ENCODE measurements around the gene PTPRK.

GRCh38 chr6:128509709-128510108, 10.7 kb downstream of the PTPRK start:
- TF ChIP-seq, protein P1, sequence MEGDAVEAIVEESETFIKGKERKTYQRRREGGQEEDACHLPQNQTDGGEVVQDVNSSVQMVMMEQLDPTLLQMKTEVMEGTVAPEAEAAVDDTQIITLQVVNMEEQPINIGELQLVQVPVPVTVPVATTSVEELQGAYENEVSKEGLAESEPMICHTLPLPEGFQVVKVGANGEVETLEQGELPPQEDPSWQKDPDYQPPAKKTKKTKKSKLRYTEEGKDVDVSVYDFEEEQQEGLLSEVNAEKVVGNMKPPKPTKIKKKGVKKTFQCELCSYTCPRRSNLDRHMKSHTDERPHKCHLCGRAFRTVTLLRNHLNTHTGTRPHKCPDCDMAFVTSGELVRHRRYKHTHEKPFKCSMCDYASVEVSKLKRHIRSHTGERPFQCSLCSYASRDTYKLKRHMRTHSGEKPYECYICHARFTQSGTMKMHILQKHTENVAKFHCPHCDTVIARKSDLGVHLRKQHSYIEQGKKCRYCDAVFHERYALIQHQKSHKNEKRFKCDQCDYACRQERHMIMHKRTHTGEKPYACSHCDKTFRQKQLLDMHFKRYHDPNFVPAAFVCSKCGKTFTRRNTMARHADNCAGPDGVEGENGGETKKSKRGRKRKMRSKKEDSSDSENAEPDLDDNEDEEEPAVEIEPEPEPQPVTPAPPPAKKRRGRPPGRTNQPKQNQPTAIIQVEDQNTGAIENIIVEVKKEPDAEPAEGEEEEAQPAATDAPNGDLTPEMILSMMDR (IDR thresholded peaks at IDR 0.05; ENCODE audit: low read depth, low read length, missing input control), result no peak
- no peak for TF ChIP-seq RAD21 (IDR thresholded peaks at IDR 0.05)
- TF ChIP-seq, protein P2, sequence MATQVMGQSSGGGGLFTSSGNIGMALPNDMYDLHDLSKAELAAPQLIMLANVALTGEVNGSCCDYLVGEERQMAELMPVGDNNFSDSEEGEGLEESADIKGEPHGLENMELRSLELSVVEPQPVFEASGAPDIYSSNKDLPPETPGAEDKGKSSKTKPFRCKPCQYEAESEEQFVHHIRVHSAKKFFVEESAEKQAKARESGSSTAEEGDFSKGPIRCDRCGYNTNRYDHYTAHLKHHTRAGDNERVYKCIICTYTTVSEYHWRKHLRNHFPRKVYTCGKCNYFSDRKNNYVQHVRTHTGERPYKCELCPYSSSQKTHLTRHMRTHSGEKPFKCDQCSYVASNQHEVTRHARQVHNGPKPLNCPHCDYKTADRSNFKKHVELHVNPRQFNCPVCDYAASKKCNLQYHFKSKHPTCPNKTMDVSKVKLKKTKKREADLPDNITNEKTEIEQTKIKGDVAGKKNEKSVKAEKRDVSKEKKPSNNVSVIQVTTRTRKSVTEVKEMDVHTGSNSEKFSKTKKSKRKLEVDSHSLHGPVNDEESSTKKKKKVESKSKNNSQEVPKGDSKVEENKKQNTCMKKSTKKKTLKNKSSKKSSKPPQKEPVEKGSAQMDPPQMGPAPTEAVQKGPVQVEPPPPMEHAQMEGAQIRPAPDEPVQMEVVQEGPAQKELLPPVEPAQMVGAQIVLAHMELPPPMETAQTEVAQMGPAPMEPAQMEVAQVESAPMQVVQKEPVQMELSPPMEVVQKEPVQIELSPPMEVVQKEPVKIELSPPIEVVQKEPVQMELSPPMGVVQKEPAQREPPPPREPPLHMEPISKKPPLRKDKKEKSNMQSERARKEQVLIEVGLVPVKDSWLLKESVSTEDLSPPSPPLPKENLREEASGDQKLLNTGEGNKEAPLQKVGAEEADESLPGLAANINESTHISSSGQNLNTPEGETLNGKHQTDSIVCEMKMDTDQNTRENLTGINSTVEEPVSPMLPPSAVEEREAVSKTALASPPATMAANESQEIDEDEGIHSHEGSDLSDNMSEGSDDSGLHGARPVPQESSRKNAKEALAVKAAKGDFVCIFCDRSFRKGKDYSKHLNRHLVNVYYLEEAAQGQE (IDR thresholded peaks at IDR 0.05), result no peak
- no peak for TF ChIP-seq TAF1 (conservative IDR thresholded peaks at IDR 0.05)
- no peak for TF ChIP-seq FOXA1 (IDR thresholded peaks at IDR 0.05)
- no peak for TF ChIP-seq YY1 (IDR thresholded peaks at IDR 0.05)
- no peak for TF ChIP-seq SP1 (IDR thresholded peaks at IDR 0.05)
- TF ChIP-seq NR2F2 (IDR thresholded peaks at IDR 0.05), result no peak
- no peak for TF ChIP-seq FOXA2 (IDR thresholded peaks at IDR 0.05)
- TF ChIP-seq GABPA (IDR thresholded peaks at IDR 0.05 in 1 of 2, conservative IDR thresholded peaks at IDR 0.05 in 1 of 2), result no peak

All from liver (tissue), 3 donors.